Sigmoid colon (tissue), 7 donors: ENCODE measurements around the gene KCNH3. TPM values are rescaled to one million over a fixed set of nuclear protein-coding genes. Genes with fewer than 3 reads are reported as not detected.

Source experiments
- DNase-seq: peaks from one replicate; pipeline ENCODE4 v3.0.0-alpha.2; 2019
- H3K27ac ChIP-seq, 4 donors: fragments of 200-600 bp; sonication (generic); one replicate each; pipeline ENCODE4 v1.5.1; 2016 to 2019; ENCODE audit warnings: mild to moderate bottlenecking in 1 of 4
- H3K27me3 ChIP-seq, 3 donors: fragments of 200-600 bp; sonication (generic); one replicate each; pipeline ENCODE4 v1.5.1; 2019; ENCODE audit warnings: mild to moderate bottlenecking in 1 of 3
- H3K36me3 ChIP-seq, 4 donors: fragments of 200-600 bp; sonication (generic); one replicate each; pipeline ENCODE4 v1.5.1; 2016 to 2019
- H3K4me1 ChIP-seq, 4 donors: fragments of 200-600 bp; sonication (generic); one replicate each; pipeline ENCODE4 v1.5.1; 2017 to 2019
- H3K4me3 ChIP-seq, 4 donors: fragments of 200-600 bp; sonication (generic); one replicate each; pipeline ENCODE4 v1.5.1; 2017 to 2019; ENCODE audit warnings: mild to moderate bottlenecking in 2 of 4, moderate library complexity in 1 of 4
- H3K9me3 ChIP-seq, 4 donors: fragments of 200-600 bp in 3 of 4; sonication (generic) in 3 of 4; one replicate each; pipeline versions ENCODE4 v1.5.1 to v1.6.1; 2013 to 2019
- EP300 ChIP-seq, 4 donors: sonication (generic); formaldehyde crosslinking; IDR thresholded peaks; one replicate each; pipeline ENCODE4 v1.6.1; 2017; ENCODE audit warnings: antibody characterized with exemption in 4 of 4
- POLR2A ChIP-seq, 2 donors: fragments of 450-650 bp; IDR thresholded peaks; one replicate each; pipeline ENCODE4 v1.6.1; 2016; ENCODE audit warnings: antibody characterized with exemption in 2 of 2, mild to moderate bottlenecking in 2 of 2, moderate library complexity in 2 of 2
- POLR2AphosphoS5 ChIP-seq, 4 donors: sonication (generic); formaldehyde crosslinking; IDR thresholded peaks; one replicate each; pipeline ENCODE4 v1.6.1; 2017; ENCODE audit warnings: antibody characterized with exemption in 4 of 4
- WGBS, 2 donors: extraction: QIAGEN DNeasy Blood & Tissue Kit; methylation state at CpG; one replicate each; pipeline ENCODE4 v1.1.7; 2013; 5-methylcytosine and 5-hydroxymethylcytosine counted together
- intact Hi-C: fragments of 100-400 bp; cut with DNase I; formaldehyde crosslinking; loops from one replicate; pipeline ENCODE4 v1.15.1; 2023
- polyA plus RNA-seq, 3 donors: library from polyadenylated mRNA; stranded (reverse); fragments of 200-250 nt; gene quantifications; one replicate each; pipeline ENCODE4 v1.2.3, GENCODE V29; 2013
- total RNA-seq, 4 donors: library from RNA; depleted of rRNA; stranded (reverse); fragments of >200 nt; gene quantifications; one replicate each; pipeline ENCODE4 v1.1.0, GENCODE V29; 2016
- TF ChIP-seq, protein P1 (sequence below), 4 experiments: fragments of 450-650 bp in 3 of 4; fragments of 200-600 bp in 1 of 4; IDR thresholded peaks; one replicate each; pipeline ENCODE4 v1.5.1; 2016 to 2019; ENCODE audit warnings: antibody characterized with exemption in 4 of 4, mild to moderate bottlenecking in 3 of 4, moderate library complexity in 2 of 4
- donor health status: healthy with polysubstance abuse.
- donor health status: Bipolar disorder and iron deficiency.
- donor health status: healthy.

KCNH3 gene
- total and polyA plus RNA-seq, 7 donors, result 0.14 to 0.83 (median 0.36) TPM; not detected in 4

DNA sequence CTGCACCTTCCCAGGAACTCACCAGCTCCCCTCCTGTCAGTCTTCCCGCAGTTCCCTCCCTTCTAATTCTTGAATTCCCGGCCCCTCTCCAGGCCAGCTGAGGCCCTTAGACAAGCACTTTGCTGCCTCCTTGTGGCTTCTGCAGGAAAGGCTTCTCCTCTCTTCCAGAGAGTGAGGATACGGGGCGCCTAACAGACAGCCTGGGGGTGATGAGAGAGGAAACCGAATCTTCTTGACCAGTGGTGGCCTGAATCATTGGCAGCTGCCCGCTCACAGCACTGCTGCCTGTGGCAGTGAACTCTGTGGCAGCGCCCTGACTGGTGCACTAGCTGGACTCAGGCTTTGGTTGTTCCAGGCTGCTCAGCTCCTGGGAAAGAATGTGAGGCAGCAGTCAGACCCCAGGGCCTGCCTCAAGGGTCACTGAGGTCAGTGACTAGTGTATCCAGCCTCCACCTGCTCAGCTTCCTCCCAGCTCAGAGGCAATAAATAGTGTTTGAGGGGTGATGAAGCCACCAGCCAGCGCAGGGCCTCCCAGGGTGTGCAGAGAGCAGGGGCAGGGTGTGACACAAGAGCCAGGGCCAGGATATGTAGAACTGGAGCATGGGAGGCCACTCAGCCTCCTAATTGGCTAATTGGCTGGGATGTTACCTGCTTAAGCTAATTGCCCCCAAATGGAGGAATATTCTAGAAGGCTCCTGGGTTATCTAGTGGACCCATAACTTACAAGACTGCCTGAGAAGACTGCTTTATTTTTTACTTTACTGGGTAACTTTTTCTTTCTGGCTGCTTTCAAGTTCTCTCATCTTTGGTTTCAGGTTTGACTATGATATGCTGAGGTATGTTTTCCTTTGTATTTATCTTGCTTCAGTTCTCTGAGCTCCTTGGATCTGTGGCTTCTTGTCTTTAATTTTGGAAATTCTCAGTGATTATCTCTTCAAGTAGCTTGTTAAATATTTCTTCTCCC, 42.0 kb downstream of the KCNH3 start:
- peak overlapping the region; percentile 31 to 63 (median 48) for H3K27ac ChIP-seq
- intact Hi-C loops, result loop anchor here (5.0 kb wide), 2 partner anchors 41 to 214 kb away; partner anchors contain the start of genes PRPF40B and SPATS2
- no peak overlapping the region for H3K4me3 ChIP-seq
- H3K9me3 ChIP-seq, result no peaks in the 10 kb centered on the region
- H3K36me3 ChIP-seq, result peaks cover 0 to 7% (median 0%) of the 10 kb centered on the region in 4 donors
- no peaks in the 10 kb centered on the region for H3K27me3 ChIP-seq
- DNase-seq, result peak; percentile 81
- H3K4me1 ChIP-seq, result peaks cover 0 to 39% (median 25%) of the 10 kb centered on the region in 4 donors
- TF ChIP-seq POLR2A (IDR thresholded peaks at IDR 0.05) (no peak), POLR2AphosphoS5 (IDR thresholded peaks at IDR 0.05) (no peak), EP300 (IDR thresholded peaks at IDR 0.05) (no peak)
- TF ChIP-seq, protein P1, sequence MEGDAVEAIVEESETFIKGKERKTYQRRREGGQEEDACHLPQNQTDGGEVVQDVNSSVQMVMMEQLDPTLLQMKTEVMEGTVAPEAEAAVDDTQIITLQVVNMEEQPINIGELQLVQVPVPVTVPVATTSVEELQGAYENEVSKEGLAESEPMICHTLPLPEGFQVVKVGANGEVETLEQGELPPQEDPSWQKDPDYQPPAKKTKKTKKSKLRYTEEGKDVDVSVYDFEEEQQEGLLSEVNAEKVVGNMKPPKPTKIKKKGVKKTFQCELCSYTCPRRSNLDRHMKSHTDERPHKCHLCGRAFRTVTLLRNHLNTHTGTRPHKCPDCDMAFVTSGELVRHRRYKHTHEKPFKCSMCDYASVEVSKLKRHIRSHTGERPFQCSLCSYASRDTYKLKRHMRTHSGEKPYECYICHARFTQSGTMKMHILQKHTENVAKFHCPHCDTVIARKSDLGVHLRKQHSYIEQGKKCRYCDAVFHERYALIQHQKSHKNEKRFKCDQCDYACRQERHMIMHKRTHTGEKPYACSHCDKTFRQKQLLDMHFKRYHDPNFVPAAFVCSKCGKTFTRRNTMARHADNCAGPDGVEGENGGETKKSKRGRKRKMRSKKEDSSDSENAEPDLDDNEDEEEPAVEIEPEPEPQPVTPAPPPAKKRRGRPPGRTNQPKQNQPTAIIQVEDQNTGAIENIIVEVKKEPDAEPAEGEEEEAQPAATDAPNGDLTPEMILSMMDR (IDR thresholded peaks at IDR 0.05), result peak; percentile 53 to 80 (median 78)
- 35 to 43% methylated on average over 8 of the region's 8 CpGs for WGBS, 2 donors

DNA sequence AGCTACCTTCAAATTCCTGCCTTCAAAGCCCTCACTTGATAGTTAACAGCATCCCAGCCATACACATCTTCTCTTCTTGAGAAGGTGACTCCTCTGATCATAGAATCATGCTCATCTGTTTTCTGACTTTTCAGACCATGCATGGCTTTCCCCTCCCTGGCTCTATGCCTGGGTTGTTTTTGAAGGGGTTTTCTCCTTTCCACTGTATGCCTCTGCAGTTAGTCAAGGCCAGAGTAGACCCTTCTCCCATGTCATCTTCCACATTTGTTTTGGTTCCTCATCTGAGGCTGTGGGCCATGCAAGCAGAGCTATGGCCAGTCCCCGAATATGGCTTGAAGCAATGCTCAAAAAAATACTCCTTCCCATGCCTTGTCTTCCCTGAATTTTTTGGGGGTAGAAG, 43.4 kb downstream of the KCNH3 start:
- 80 to 87% methylated on average over 1 of the region's 1 CpG for WGBS, 2 donors
- no peaks in the 10 kb centered on the region for H3K9me3 ChIP-seq
- H3K27ac ChIP-seq, result peak overlapping the region in 2 of 4 donors; percentile 71 to 73
- peaks cover 0 to 7% (median 0%) of the 10 kb centered on the region in 4 donors for H3K36me3 ChIP-seq
- H3K27me3 ChIP-seq, result no peaks in the 10 kb centered on the region
- H3K4me3 ChIP-seq, result no peak overlapping the region
- TF ChIP-seq EP300 (IDR thresholded peaks at IDR 0.05) (no peak), POLR2A (IDR thresholded peaks at IDR 0.05) (no peak), POLR2AphosphoS5 (IDR thresholded peaks at IDR 0.05) (no peak)
- TF ChIP-seq, protein P1 (IDR thresholded peaks at IDR 0.05), result no peak
- intact Hi-C loops, result loop anchor here (5.0 kb wide), 2 partner anchors 40 to 215 kb away; partner anchors contain the start of genes PRPF40B and SPATS2
- DNase-seq, result no peak
- H3K4me1 ChIP-seq, result peaks cover 0 to 39% (median 25%) of the 10 kb centered on the region in 4 donors

GRCh38 chr12:49582850-49583249, 44.0 kb downstream of the KCNH3 start:
- no peaks in the 10 kb centered on the region for H3K9me3 ChIP-seq
- intact Hi-C loops, result loop anchor here (5.0 kb wide), 2 partner anchors 39 to 216 kb away; partner anchors contain the start of genes PRPF40B and SPATS2
- peaks cover 0 to 39% (median 25%) of the 10 kb centered on the region in 4 donors for H3K4me1 ChIP-seq
- WGBS, 2 donors, result 43 to 65% methylated on average over 4 of the region's 4 CpGs
- H3K4me3 ChIP-seq, result no peak overlapping the region
- TF ChIP-seq, protein P1 (IDR thresholded peaks at IDR 0.05), result no peak
- no peak for TF ChIP-seq EP300 (IDR thresholded peaks at IDR 0.05)
- TF ChIP-seq POLR2AphosphoS5 (IDR thresholded peaks at IDR 0.05), result no peak
- TF ChIP-seq POLR2A (IDR thresholded peaks at IDR 0.05), result no peak
- H3K27ac ChIP-seq, result peak overlapping the region; percentile 23 to 73 (median 68)
- peaks cover 0 to under 1% (median 0%) of the 10 kb centered on the region in 4 donors for H3K36me3 ChIP-seq
- no peak for DNase-seq
- H3K27me3 ChIP-seq, result no peaks in the 10 kb centered on the region

DNA sequence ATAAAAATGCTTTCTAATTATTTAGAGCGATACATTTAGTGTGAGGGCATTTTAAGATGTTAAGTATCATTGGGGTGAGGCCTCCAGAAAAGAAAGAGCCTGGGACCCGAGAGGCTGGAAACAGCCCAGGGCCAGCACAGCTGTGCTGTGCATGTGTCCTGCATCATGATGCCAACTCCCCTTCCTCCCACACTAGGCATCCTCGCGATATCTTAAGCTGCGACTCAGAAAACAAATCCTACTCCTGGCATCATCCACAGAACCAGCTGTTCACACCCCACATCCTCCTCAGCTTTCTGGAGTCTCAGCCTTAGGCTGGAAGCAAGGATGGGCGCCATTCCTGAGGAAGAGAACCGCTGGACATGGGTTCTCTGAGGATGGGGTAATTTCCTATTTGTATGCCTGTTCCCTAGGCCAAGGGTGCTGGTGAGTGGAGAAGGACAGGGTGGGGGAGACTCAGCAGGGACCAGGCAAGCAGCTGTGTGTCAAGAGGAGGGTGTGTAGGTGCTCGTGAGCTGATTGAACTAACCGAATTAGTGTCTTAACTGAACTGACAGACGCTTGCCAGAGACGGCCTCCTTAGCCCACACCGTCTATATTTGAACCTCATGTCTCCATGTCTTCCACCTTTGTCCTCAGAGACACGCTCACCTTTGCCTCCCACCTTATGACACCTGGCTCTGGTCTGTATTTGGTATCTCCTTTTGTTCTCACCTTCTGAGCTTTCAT, 44.7 kb downstream of the KCNH3 start:
- 84 to 86% methylated on average over 13 of the region's 13 CpGs for WGBS, 2 donors
- no peaks in the 10 kb centered on the region for H3K9me3 ChIP-seq
- H3K4me1 ChIP-seq, result peaks cover 0 to 43% (median 25%) of the 10 kb centered on the region in 4 donors
- TF ChIP-seq, protein P1 (IDR thresholded peaks at IDR 0.05), result no peak
- no peak for TF ChIP-seq EP300 (IDR thresholded peaks at IDR 0.05)
- intact Hi-C loops, result loop anchor here (5.0 kb wide), 2 partner anchors 39 to 216 kb away; partner anchors contain the start of genes PRPF40B and SPATS2
- peak overlapping the region; percentile 23 to 73 (median 68) for H3K27ac ChIP-seq
- H3K27me3 ChIP-seq, result no peaks in the 10 kb centered on the region
- no peak overlapping the region for H3K4me3 ChIP-seq
- H3K36me3 ChIP-seq, result no peaks in the 10 kb centered on the region
- no peak for DNase-seq
